Ecto neural progenitor cell (in vitro differentiated cells): ENCODE measurements around the gene DGKQ.

ENCODE experiments used
- DNase-seq: peaks from one replicate; pipeline ENCODE4 v3.0.0-alpha.2; 2018; ENCODE audit warnings: low spot score

Gene DGKQ

GRCh38 chr4:995311-996026 lies 22.1 kb upstream of the DGKQ start:
- no peak for DNase-seq

- no peak for DNase-seq
These were observed 20.0 kb upstream of the DGKQ start, which contains the start of gene SLC26A1 for GRCh38 chr4:993111-994029. Gene SLC26A1, minus strand, starts transcription at chr4:993404. Its CDS starts 1,701 bp downstream, at chr4:991703.

GRCh38 chr4:992297-993110 lies 19.1 kb upstream of the DGKQ start:
- DNase-seq: no peak

GRCh38 chr4:991451-992296 lies 18.3 kb upstream of the DGKQ start:
- DNase-seq: no peak

GRCh38 chr4:990746-991367 lies 17.5 kb upstream of the DGKQ start:
- DNase-seq: no peak

GRCh38 chr4:989722-990471 lies 16.5 kb upstream of the DGKQ start:
- DNase-seq: no peak

- DNase-seq: no peak
These were observed 15.7 kb upstream of the DGKQ start for GRCh38 chr4:988726-989721.

DNA sequence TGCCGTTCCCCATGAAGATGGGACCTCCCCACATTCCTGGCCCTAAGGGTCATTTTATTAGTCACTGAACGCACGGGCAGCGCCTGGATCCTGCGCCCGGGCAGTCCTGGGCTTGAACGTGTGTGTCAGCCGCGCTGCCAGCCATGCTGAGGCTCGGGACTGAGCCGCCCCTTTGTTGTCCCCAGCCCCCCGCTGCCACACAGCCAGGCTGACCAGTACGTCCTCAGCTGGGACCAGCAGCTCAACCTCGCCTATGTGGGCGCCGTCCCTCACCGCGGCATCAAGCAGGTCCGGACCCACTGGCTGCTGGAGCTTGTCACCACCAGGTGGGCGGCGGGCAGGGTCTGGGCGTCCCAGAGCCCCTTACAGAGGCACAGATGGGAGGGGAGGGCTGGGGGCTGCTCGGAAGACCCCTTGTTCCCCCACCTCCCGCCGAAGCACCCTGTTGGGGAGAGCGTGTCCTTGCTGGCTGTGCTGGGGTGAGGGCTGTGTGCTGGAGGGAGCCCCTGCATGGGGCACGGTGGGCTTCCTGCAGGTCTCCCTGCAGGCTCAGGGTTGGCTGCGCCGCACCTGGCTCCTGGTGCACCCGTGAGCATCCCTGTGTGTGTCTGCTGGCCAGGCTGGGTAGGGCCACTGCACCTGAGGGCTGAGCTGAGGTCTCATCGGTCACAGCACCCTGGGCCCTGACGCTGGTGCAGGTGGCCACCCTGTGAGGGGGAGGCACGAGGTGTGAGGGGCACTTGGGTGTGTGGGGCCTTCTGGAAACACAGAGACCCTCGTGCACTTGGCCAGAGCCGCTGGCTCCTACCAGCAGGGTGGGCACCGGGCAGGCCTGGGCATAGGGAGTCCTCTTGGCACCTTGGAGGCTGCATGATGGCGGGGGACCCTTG lies 14.5 kb upstream of the DGKQ start:
- DNase-seq: no peak

DNA sequence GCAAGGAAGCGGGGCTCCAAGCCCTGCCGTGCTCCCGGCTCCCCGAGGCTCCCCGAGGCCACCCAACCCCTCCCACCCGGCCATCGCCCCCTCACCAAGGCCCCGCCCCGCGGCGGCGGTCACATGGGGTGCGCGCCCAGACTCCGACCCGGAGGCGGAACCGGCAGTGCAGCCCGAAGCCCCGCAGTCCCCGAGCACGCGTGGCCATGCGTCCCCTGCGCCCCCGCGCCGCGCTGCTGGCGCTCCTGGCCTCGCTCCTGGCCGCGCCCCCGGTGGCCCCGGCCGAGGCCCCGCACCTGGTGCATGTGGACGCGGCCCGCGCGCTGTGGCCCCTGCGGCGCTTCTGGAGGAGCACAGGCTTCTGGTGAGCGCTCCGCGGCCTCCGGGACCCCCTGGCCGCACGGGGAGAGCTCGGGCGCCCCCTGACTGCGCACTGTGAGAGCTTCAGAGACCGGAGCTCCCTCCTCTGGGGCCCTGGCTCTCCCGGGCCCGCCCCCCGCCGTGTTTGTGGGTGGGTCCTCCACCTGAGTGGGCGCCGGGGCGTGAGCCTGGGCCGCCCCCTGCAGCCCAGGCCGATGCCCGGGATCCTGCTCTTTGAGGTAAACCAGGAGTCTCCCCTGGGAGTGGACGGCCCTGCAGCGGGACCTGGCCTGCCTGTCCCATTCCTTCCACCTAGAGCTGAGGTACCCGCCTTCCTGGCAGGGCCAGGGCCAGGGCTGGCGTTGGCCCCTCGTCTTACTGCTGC lies 13.7 kb upstream of the DGKQ start, which contains the start of gene IDUA:
TSS of gene IDUA (plus strand) at position 166 of the 745 bp plus-strand sequence. CDS start at position 207, 41 bp downstream.
- DNase-seq: peak; percentile 77

- DNase-seq: no peak
These were observed 13.1 kb upstream of the DGKQ start for GRCh38 chr4:986428-986878.

DNA sequence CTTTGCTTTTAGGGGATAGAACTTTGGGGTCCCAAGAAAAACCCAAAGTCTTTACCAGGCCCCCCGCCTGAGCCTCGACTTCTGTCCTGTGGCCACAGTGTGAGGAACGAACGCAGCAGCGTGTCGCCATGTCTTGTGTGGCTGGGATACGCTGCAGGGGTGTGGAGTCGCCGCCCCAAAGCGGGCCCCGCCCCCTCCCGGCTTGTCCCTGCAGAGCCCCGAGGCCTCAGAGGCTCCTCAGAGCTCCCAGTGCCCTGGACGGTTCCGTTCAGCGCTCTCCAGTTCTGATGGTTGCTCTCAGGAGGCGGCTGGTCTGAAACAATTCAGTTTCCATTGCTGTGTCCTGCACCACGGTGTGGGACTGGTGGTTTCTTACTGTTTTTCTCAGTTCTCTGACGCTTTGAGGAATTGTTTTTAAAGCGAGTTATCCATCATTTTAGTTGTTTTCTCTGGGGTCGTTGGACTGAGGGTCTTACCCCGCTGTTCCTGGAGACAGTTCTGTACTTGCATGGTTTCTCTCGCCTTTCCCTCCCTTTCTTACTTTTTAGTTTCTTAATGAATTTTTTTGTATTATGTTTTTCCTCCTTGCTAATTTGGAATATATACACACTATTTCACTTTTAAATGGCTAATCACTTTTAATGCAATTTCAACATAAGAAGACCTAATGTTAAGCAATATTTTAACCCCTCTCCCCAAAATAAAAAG lies 11.9 kb upstream of the DGKQ start:
- DNase-seq: peak; percentile 75

DNA sequence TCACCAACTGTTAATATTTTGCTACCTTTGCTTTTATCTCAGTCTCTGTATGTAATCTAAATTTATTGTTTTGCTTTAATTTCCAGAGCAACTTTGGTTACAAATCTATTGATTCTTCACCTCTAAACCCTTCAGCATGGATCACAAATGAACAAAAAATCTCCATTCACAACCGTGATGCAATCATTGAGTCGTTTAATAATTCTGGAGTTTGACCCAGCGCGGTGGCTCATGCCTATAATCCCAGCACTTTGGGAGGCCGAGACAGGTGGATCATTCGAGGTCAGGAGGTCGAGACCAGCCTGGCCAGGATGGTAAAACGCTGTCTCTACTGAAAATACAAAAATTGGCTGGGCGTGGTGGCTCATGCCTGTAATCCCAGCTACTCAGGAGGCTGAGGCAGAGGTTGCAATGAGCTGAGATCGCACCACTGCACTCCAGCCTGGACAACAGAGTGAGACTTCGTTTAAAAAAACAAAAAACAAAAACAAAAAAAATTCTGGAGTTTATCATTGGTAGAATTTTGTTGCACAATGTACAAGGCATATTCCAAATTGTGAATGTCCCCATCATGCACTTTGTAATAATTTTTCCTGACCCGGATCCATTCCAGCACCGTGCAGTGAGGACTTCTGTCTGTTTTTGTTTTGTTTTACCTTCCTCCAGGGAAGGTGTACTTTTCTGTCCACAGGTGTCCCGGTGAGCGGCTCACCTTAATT lies 11.1 kb upstream of the DGKQ start:
- DNase-seq: no peak

- DNase-seq: no peak
These were observed 9.4 kb upstream of the DGKQ start for GRCh38 chr4:982814-983213.

DNA sequence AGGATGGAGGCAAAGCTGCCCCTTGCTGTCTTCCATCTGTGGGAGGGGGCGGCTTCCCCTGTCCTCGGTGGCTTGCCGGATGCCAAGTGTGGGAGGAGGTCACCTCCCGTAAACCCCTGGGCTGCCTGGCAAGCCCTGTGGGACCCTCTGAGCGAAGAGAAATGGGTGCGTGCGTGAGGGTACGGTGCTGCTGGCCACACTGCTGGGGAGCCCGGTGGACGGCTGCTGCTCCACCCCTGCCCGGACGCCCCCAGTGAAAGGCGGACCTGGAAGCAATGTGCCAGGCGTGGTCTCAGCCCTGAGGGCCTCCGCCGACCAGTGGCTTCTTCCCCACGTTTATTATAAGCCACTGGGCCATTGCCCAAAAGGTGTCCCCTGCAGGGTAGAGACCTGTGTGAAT lies 8.9 kb upstream of the DGKQ start:
- no peak for DNase-seq

DNA sequence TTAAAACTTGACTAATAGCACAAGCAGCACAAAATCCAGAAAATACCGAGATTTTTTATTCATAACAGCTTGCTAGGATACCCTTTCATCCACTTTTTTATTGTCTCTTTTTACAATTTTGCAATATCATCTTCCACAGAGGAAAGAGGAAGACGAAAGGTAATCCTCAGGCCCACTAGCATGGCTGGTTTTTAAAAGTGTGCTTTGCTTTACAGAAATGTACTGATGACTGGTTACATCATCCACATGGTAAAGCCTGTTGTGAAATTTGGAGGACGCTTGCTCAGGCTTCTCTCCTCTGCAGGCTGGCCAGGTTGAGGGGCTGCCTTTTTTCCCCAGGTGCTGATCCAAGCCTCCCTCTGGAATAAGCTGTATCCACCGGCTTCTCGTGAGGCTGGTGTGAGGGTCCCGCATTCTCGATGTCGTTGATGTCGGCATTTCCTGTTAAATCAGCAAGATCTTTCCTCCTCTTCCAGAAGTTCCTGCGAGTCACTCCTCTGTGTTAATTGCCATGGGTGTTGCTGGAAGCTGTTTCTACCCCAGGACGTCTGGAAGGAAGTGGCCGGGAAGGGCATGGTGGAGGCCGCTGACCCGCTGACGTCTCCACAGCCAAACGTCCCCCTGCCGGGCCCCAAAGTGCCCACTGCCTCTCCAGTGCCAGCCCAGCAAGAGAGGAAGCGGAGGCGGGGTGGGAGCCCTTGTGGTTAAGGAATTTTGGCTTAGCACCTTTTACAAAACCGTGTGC lies 5.8 kb upstream of the DGKQ start:
- no peak for DNase-seq
